Uterus (tissue), 4 donors: ENCODE results near the gene RELA. TPM values are rescaled to one million over a fixed set of nuclear protein-coding genes. Genes with fewer than 3 reads are reported as not detected.

Experiments
- DNase-seq, 2 donors: peaks; one replicate each; pipeline ENCODE4 v3.0.0-alpha.2; 2019 to 2020
- H3K27ac ChIP-seq, 2 donors: fragments of 200-600 bp; sonication (generic); 1 replicate in 1 of 2; 2 replicates in 1 of 2; pipeline ENCODE4 v1.5.1; 2016 to 2018
- H3K27me3 ChIP-seq, 2 donors: fragments of 200-600 bp; sonication (generic); one replicate each; pipeline ENCODE4 v1.5.1; 2018 to 2019; ENCODE audit warnings: control low read depth in 1 of 2
- H3K36me3 ChIP-seq, 2 donors: fragments of 200-600 bp; sonication (generic); one replicate each; pipeline ENCODE4 v1.5.1; 2019; ENCODE audit warnings: control low read depth in 1 of 2
- H3K4me1 ChIP-seq, 2 donors: fragments of 200-600 bp; sonication (generic); one replicate each; pipeline ENCODE4 v1.5.1; 2018 to 2019; ENCODE audit warnings: control low read depth in 1 of 2
- H3K4me3 ChIP-seq, 2 donors: fragments of 200-600 bp; sonication (generic); 1 replicate in 1 of 2; 2 replicates in 1 of 2; pipeline ENCODE4 v1.5.1; 2018 to 2019; ENCODE audit warnings: mild to moderate bottlenecking in 1 of 2
- H3K9me3 ChIP-seq, 2 donors: fragments of 200-600 bp; sonication (generic); one replicate each; pipeline ENCODE4 v1.5.1; 2019; ENCODE audit warnings: control low read depth in 1 of 2
- POLR2A ChIP-seq, 2 donors: fragments of 450-650 bp; IDR thresholded peaks; one replicate each; pipeline ENCODE4 v1.6.1; 2016; ENCODE audit warnings: antibody characterized with exemption in 2 of 2, mild to moderate bottlenecking in 1 of 2, moderate library complexity in 1 of 2
- intact Hi-C: fragments of 100-400 bp; cut with DNase I; formaldehyde crosslinking; loops from one replicate; pipeline ENCODE4 v1.15.1; 2023; ENCODE audit warnings: low total_unique reads
- total RNA-seq, 4 donors: library from RNA; depleted of rRNA in 3 of 4; stranded (reverse); fragments of >200 nt in 3 of 4; gene quantifications; one replicate each; pipeline versions ENCODE4 v1.1.0 to v1.2.4, GENCODE V29; 2014 to 2023
- TF ChIP-seq, protein P1 (sequence below), 4 experiments: fragments of 200-600 bp in 2 of 4; fragments of 450-650 bp in 2 of 4; sonication (generic) in 2 of 4; IDR thresholded peaks; one replicate each; pipeline ENCODE4 v1.5.1; 2016 to 2019; ENCODE audit warnings: antibody characterized with exemption in 4 of 4, mild to moderate bottlenecking in 2 of 4, moderate library complexity in 1 of 4
- donor health status: DM: yes; HTN: yes; CAD: no.

The RELA gene
- total RNA-seq, 4 donors from 2014 or later: 6.7 to 97.1 (median 36.5) TPM

- no peak for DNase-seq
- Histone ChIP-seq H3K27ac (no peak overlapping the region), H3K4me3 (no peak overlapping the region), H3K36me3 (no peaks in the 10 kb centered on the region), H3K27me3 (no peaks in the 10 kb centered on the region), H3K9me3 (no peaks in the 10 kb centered on the region), H3K4me1 (peaks cover 8 to 16% of the 10 kb centered on the region in 2 donors)
- intact Hi-C loops: no loop called here
- TF ChIP-seq POLR2A (IDR thresholded peaks at IDR 0.05): no peak
- TF ChIP-seq, protein P1, sequence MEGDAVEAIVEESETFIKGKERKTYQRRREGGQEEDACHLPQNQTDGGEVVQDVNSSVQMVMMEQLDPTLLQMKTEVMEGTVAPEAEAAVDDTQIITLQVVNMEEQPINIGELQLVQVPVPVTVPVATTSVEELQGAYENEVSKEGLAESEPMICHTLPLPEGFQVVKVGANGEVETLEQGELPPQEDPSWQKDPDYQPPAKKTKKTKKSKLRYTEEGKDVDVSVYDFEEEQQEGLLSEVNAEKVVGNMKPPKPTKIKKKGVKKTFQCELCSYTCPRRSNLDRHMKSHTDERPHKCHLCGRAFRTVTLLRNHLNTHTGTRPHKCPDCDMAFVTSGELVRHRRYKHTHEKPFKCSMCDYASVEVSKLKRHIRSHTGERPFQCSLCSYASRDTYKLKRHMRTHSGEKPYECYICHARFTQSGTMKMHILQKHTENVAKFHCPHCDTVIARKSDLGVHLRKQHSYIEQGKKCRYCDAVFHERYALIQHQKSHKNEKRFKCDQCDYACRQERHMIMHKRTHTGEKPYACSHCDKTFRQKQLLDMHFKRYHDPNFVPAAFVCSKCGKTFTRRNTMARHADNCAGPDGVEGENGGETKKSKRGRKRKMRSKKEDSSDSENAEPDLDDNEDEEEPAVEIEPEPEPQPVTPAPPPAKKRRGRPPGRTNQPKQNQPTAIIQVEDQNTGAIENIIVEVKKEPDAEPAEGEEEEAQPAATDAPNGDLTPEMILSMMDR (IDR thresholded peaks at IDR 0.05): no peak
Observed at GRCh38 chr11:65658174-65659021, 4.3 kb downstream of the RELA start.

GRCh38 chr11:65657426-65657825 is 5.3 kb downstream of the RELA start:
- DNase-seq: no peak
- H3K4me3 ChIP-seq: no peak overlapping the region
- H3K36me3 ChIP-seq: no peaks in the 10 kb centered on the region
- intact Hi-C loops: no loop called here
- H3K27me3 ChIP-seq: no peaks in the 10 kb centered on the region
- no peak overlapping the region for H3K27ac ChIP-seq
- H3K4me1 ChIP-seq: peaks cover 11 to 19% of the 10 kb centered on the region in 2 donors
- TF ChIP-seq POLR2A (IDR thresholded peaks at IDR 0.05): no peak
- H3K9me3 ChIP-seq: no peaks in the 10 kb centered on the region

- H3K9me3 ChIP-seq: no peaks in the 10 kb centered on the region
- H3K4me3 ChIP-seq: no peak overlapping the region
- H3K27ac ChIP-seq: no peak overlapping the region
- no peaks in the 10 kb centered on the region for H3K27me3 ChIP-seq
- peak in 1 of 2 donors; percentile 18 for DNase-seq
- intact Hi-C loops: no loop called here
- no peaks in the 10 kb centered on the region for H3K36me3 ChIP-seq
- TF ChIP-seq POLR2A (IDR thresholded peaks at IDR 0.05): no peak
- TF ChIP-seq, protein P1 (IDR thresholded peaks at IDR 0.05): no peak
- peaks cover 11 to 17% of the 10 kb centered on the region in 2 donors for H3K4me1 ChIP-seq
Observed at GRCh38 chr11:65655570-65656332, 7.0 kb downstream of the RELA start.

- DNase-seq: peak; percentile 18 to 20
- Histone ChIP-seq H3K27me3 (no peaks in the 10 kb centered on the region), H3K9me3 (no peaks in the 10 kb centered on the region), H3K36me3 (no peaks in the 10 kb centered on the region), H3K4me3 (no peak overlapping the region), H3K27ac (peak overlapping the region; percentile 96 to 97), H3K4me1 (peaks cover 7 to 17% of the 10 kb centered on the region in 2 donors)
- intact Hi-C loops: no loop called here
- TF ChIP-seq POLR2A (IDR thresholded peaks at IDR 0.05): no peak
- TF ChIP-seq, protein P1 (IDR thresholded peaks at IDR 0.05): no peak
Observed at GRCh38 chr11:65654375-65655349, 8.1 kb downstream of the RELA start.
